Nephron progenitor cell (in vitro differentiated cells): Measurements from ENCODE around the gene LHPP.

Experiments
- DNase-seq: peaks from one replicate; pipeline ENCODE4 v3.0.0; 2021
- H3K27ac Mint-ChIP-seq: 2 replicates; pipeline ENCODE4 v1.8.0; 2021; ENCODE audit warnings: mild to moderate bottlenecking, moderate library complexity, mixed read lengths
- H3K27me3 Mint-ChIP-seq: 2 replicates; pipeline ENCODE4 v1.8.0; 2021; ENCODE audit warnings: mild to moderate bottlenecking, low read depth, mixed read lengths; ENCODE audit not compliant: poor library complexity
- H3K36me3 Mint-ChIP-seq: 2 replicates; pipeline ENCODE4 v1.8.0; 2021; ENCODE audit warnings: low read depth, mixed read lengths
- H3K4me1 Mint-ChIP-seq: 2 replicates; pipeline ENCODE4 v1.8.0; 2021; ENCODE audit warnings: mixed read lengths
- H3K4me3 Mint-ChIP-seq: 2 replicates; pipeline ENCODE4 v1.8.0; 2021; ENCODE audit warnings: mild to moderate bottlenecking, moderate library complexity, mixed read lengths
- H3K9me3 Mint-ChIP-seq: 2 replicates; pipeline ENCODE4 v1.8.0; 2021; ENCODE audit warnings: mild to moderate bottlenecking, moderate library complexity, mixed read lengths
- TF ChIP-seq, protein P1 (sequence below): fragments of 200-600 bp; sonication (generic); IDR thresholded peaks from 2 replicates; pipeline ENCODE4 v1.5.0; 2021; ENCODE audit warnings: antibody characterized with exemption

LHPP gene

DNA sequence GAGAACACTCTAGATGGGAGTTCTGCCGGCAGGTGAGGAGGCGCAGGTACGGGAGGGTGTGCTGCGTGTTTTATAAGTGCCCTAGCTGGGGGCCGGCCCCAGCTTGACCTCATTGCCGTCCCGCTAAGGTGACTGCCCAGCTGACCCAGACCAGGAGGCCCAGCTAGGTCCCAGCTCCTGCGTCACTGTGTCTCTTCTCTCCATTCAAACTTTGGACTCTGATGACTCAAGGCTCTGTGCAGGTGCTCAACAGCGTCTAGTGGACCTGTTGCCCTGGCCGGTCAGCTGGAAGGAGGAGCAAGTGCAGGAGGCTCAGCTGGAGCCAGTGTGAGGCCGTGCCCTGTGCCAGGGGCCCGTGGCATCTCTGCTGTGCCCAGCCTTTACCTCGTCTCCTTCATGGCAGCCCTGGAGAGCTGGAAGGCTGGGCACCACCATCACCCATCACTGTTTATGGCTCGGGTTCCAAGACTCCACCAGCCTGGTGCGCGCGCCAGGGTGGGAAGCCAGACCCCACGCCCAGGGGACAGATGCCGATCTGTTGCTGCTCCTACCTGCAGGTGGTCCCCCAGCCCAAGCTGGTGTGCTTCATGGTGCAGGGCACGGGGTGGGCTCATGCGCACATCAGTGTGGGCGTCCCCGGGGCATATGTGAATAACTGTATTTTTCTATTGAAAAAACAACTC, 14.6 kb downstream of the LHPP start:
- TF ChIP-seq, protein P1, sequence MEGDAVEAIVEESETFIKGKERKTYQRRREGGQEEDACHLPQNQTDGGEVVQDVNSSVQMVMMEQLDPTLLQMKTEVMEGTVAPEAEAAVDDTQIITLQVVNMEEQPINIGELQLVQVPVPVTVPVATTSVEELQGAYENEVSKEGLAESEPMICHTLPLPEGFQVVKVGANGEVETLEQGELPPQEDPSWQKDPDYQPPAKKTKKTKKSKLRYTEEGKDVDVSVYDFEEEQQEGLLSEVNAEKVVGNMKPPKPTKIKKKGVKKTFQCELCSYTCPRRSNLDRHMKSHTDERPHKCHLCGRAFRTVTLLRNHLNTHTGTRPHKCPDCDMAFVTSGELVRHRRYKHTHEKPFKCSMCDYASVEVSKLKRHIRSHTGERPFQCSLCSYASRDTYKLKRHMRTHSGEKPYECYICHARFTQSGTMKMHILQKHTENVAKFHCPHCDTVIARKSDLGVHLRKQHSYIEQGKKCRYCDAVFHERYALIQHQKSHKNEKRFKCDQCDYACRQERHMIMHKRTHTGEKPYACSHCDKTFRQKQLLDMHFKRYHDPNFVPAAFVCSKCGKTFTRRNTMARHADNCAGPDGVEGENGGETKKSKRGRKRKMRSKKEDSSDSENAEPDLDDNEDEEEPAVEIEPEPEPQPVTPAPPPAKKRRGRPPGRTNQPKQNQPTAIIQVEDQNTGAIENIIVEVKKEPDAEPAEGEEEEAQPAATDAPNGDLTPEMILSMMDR = no peak
- DNase-seq = no peak
- Mint-ChIP-seq H3K4me3 (no peak overlapping the region), H3K27me3 (peaks cover 3% of the 10 kb centered on the region), H3K27ac (no peak overlapping the region), H3K9me3 (no peaks in the 10 kb centered on the region), H3K36me3 (no peaks in the 10 kb centered on the region), H3K4me1 (peaks cover 23% of the 10 kb centered on the region)

DNA sequence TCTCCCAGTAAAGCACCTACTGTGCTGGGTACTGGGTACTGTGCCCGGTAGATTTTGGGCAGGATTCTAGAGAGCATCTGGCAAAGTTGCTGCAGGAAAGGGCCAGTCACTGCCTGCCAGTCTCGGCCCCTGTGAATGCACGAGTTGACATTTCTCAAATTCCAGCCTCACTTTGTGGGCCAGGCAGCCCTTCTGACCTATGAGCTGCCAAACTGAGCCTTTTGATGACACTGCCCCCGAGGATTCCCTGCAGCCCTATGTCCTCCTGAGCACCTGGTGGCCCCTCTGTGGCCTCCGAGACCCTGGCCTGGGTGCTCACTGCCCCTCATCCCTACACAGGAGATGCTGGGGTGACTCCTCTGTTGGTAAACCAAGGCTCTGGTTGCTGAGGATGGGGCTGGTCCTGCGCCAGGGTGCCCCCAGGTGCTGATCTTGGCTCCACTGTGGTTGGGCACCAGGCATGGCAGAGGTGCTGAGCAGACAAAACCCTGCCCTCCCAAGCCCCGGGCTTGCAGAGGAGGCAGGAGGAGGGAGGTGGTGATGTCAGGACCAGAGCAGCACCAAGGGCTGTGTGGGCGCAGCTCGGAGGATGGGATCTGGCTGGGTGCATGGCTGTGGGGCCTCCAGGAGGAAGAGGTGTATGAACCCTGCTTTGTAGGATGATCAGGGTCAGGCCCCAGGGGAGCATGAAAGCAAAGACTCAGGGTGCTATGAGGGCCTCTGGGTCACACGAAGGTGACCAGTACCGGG, 16.2 kb downstream of the LHPP start:
- no peaks in the 10 kb centered on the region for H3K9me3 Mint-ChIP-seq
- TF ChIP-seq, protein P1 = no peak
- H3K27me3 Mint-ChIP-seq = no peaks in the 10 kb centered on the region
- no peaks in the 10 kb centered on the region for H3K36me3 Mint-ChIP-seq
- H3K4me1 Mint-ChIP-seq = peaks cover 36% of the 10 kb centered on the region
- no peak for DNase-seq
- H3K4me3 Mint-ChIP-seq = no peak overlapping the region
- no peak overlapping the region for H3K27ac Mint-ChIP-seq

DNA sequence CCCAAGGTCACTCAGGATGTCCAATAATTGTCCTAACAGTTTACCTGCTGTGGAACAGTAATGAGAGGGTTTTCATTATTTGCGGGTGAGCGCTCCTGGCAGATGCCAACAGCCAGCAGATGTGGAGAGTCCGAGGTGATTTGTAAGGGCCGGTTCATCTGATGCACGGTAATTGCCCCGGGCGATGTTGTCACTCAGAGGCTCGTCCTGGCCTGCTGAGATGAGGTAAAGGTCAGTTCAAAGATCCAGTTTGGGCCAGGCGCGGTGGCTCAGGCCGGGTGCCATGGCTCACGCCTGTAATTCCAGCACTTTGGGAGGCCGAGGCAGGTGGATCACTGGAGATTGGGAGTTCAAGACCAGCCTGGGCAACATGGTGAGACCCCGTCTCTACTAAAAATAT, 16.9 kb downstream of the LHPP start:
- Mint-ChIP-seq H3K4me3 (no peak overlapping the region), H3K36me3 (no peaks in the 10 kb centered on the region), H3K4me1 (peaks cover 37% of the 10 kb centered on the region), H3K27me3 (no peaks in the 10 kb centered on the region), H3K9me3 (no peaks in the 10 kb centered on the region), H3K27ac (no peak overlapping the region)
- no peak for DNase-seq
- TF ChIP-seq, protein P1 = no peak

DNA sequence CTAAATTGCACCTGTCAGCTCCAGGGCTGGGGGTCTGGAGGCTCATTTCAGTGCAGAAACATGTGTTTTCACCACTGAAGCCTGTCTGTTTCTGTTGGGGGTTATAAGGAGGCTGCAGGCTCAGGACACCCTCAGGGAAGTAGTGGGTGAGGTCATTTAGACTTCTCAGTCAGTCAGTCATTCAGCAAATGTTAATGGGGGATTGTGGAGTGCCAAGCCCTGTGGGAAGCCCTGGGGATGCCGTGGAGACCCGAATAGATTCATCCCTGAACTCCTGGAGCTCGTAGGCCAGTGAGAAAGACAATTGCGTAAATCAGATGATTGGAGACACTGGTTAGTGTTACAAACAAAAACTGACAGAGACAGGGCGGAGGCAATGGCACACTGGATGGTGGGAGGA, 19.2 kb downstream of the LHPP start:
- no peak for DNase-seq
- peaks cover 34% of the 10 kb centered on the region for H3K4me1 Mint-ChIP-seq
- H3K9me3 Mint-ChIP-seq = peaks cover 2% of the 10 kb centered on the region
- H3K4me3 Mint-ChIP-seq = no peak overlapping the region
- no peaks in the 10 kb centered on the region for H3K27me3 Mint-ChIP-seq
- H3K27ac Mint-ChIP-seq = no peak overlapping the region
- H3K36me3 Mint-ChIP-seq = peaks cover 3% of the 10 kb centered on the region
- TF ChIP-seq, protein P1 = no peak

DNA sequence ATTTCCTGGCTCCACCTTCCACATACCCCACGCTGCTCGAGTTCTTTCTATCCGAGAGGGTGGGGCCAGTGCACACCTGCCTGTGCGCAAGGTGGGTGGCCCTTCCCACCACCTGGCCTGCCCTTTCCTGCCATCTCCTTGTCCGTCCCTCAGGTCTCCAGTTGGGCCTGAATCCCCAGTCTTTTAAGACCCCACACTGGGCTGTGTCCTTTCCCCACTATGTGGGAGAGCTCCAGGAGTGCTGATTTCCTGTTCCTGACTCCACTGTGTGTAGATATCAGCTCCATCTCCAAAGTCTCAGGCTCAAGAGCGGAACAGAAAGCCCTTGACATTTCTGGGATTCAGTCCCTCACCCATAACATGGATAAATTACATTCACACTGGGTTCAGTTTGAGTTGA, 20.1 kb downstream of the LHPP start:
- no peak overlapping the region for H3K4me3 Mint-ChIP-seq
- H3K27me3 Mint-ChIP-seq = no peaks in the 10 kb centered on the region
- DNase-seq = no peak
- H3K36me3 Mint-ChIP-seq = peaks cover 12% of the 10 kb centered on the region
- peaks cover 10% of the 10 kb centered on the region for H3K9me3 Mint-ChIP-seq
- no peak overlapping the region for H3K27ac Mint-ChIP-seq
- H3K4me1 Mint-ChIP-seq = peaks cover 32% of the 10 kb centered on the region
- TF ChIP-seq, protein P1 = no peak
